Brain microvascular endothelial cell (primary cell): ENCODE results near the gene GAL3ST1.

Experiments
- DNase-seq: peaks from one replicate; pipeline ENCODE4 v3.0.0-alpha.2; 2020
- H3K27ac ChIP-seq: fragments of 250-450 bp; sonication (Bioruptor Pico); 2 replicates; pipeline ENCODE4 v1.5.1; 2020; ENCODE audit warnings: mild to moderate bottlenecking, moderate library complexity
- H3K27me3 ChIP-seq: fragments of 250-450 bp; sonication (Bioruptor Pico); replicated peaks from 2 replicates; pipeline ENCODE4 v1.5.1; 2020; ENCODE audit warnings: mild to moderate bottlenecking
- H3K36me3 ChIP-seq: fragments of 250-450 bp; sonication (Bioruptor Pico); replicated peaks from 2 replicates; pipeline ENCODE4 v1.5.1; 2020; ENCODE audit warnings: mild to moderate bottlenecking
- H3K4me3 ChIP-seq: 2 replicates; pipeline ENCODE4 v1.5.1; 2011; ENCODE audit warnings: low read depth, mild to moderate bottlenecking, control low read depth, low read length, moderate library complexity
- in situ Hi-C: cut with HindIII; loops from 2 replicates; pipeline ENCODE4 v1.10.0; 2017; ENCODE audit warnings: low sequenced_read_pairs, low pct_ligation_motif_present
- TF ChIP-seq, protein P1 (sequence below): IDR thresholded peaks from 2 replicates; pipeline ENCODE4 v1.5.1; 2011; ENCODE audit warnings: low read depth, mild to moderate bottlenecking, moderate library complexity, low read length, control low read depth, inconsistent platforms; ENCODE audit errors: missing control alignments

The GAL3ST1 gene

GRCh38 chr22:30607300-30607930 lies 33.0 kb upstream of the GAL3ST1 start:
- DNase-seq, result no peak
- H3K27me3 ChIP-seq, result no peaks in the 10 kb centered on the region
- no peaks in the 10 kb centered on the region for H3K36me3 ChIP-seq
- in situ Hi-C loops, result no loop called here
- no peak overlapping the region for H3K27ac ChIP-seq
- peak overlapping the region; percentile 68 for H3K4me3 ChIP-seq
- TF ChIP-seq, protein P1, sequence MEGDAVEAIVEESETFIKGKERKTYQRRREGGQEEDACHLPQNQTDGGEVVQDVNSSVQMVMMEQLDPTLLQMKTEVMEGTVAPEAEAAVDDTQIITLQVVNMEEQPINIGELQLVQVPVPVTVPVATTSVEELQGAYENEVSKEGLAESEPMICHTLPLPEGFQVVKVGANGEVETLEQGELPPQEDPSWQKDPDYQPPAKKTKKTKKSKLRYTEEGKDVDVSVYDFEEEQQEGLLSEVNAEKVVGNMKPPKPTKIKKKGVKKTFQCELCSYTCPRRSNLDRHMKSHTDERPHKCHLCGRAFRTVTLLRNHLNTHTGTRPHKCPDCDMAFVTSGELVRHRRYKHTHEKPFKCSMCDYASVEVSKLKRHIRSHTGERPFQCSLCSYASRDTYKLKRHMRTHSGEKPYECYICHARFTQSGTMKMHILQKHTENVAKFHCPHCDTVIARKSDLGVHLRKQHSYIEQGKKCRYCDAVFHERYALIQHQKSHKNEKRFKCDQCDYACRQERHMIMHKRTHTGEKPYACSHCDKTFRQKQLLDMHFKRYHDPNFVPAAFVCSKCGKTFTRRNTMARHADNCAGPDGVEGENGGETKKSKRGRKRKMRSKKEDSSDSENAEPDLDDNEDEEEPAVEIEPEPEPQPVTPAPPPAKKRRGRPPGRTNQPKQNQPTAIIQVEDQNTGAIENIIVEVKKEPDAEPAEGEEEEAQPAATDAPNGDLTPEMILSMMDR, result no peak

DNA sequence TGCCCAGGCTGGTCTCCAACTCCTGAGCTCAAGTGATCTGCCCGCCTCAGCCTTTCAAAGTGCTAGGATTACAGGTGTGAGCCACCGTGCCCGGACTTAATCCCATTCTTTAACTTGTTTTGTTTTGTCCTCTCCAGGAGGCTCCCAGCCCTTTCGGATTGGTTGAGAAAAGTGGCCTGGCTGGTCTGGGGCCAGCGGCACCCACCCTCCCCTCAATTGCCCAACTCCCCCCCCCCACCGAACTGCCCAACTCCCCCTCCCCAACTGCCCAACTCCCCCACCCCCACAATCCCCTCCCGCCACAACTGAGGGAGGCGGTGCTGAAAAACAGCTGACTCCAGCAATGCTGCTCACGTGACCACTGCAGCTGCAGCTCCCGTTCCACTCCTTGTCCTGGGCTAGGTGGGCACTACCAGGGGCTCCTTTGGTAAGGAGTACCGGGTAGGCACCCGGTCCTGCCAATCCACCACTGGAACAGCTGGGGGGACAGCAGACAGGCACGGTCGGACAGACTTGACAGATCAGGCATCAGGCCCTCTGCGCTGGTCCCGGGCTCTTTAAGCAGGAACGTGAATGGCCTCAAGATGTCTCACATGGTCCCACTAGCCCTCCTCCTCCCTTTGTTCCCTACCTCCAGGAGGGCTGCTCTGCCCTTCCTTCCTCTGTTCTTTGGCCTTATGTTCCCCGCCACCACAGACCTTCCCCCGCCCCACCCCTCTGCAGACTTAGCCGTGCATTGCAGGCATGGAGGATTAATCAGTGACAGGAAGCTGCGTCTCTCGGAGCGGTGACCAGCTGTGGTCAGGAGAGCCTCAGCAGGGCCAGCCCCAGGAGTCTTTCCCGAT lies 32.2 kb upstream of the GAL3ST1 start, which contains the start of gene TCN2:
TCN2 (plus strand) TSS at position 720 of the 845 bp plus-strand sequence. CDS start 158 bp downstream, outside the sequence.
- in situ Hi-C loops, result no loop called here
- Histone ChIP-seq H3K4me3 (peak within 1 kb of the TSS; percentile 68), H3K36me3 (no peaks in the 10 kb centered on the region), H3K27me3 (no peaks in the 10 kb centered on the region), H3K27ac (peak within 1 kb of the TSS; percentile 69)
- TF ChIP-seq, protein P1, result no peak
- peak; percentile 68 for DNase-seq

DNA sequence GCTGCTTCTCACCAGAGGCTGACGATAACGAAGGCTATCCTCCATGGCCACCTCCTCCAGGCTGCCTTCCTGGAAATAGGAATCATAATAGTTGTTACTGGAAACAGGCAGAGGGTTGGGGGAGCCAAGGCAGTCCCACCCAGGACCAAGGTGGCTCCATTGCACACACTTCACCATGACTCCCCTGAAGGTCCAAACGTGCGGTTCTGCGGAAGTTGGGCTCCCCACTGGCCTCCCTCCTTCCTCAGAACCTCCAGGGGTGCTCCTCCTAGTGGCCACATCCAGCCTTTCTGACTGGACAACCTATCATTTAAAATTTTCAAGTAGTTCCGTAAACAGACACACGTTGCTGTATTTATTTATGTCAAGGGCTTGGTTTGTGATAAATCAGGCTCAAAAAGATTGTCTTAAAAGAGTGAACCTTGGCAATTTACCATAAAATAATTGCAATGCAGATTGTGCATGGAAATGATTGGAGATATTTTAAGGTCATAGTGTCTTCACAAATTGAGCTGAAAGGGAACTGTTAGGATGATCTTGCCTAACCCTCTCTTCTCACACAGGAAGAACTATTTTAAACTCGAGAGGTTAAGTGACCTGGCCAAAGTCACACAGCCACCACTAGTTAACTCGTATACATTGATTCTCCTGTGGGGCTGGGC lies 31.1 kb upstream of the GAL3ST1 start:
- in situ Hi-C loops, result no loop called here
- H3K4me3 ChIP-seq, result peak overlapping the region; percentile 68
- H3K27ac ChIP-seq, result no peak overlapping the region

DNA sequence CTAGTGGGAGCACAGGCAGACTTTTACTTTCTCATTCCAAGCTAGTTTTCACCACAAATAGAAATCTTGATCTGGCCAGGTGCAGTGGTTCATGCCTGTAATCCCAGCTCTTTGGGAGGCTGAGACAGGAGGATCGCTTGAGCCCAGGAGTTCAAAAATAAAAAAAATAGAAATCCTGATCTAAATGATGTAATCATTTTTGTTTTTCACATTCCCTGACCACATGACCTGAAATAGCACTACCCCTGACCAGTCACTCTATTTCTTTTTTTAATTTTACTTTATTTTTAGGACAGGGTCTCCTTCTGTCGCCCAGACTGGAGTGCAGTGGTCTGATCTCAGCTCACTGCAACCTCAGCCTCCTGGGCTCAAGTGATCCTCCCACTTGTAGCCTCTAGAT lies 30.3 kb upstream of the GAL3ST1 start:
- TF ChIP-seq, protein P1, result no peak
- Histone ChIP-seq H3K36me3 (no peaks in the 10 kb centered on the region), H3K27me3 (no peaks in the 10 kb centered on the region), H3K4me3 (no peak overlapping the region), H3K27ac (no peak overlapping the region)
- DNase-seq, result no peak
- in situ Hi-C loops, result no loop called here

More for the DNA sequence above, 31.1 kb upstream of the GAL3ST1 start:
- peak; percentile 26 for DNase-seq
- TF ChIP-seq, protein P1, result peak; percentile 87
- no peaks in the 10 kb centered on the region for H3K36me3 ChIP-seq
- no peaks in the 10 kb centered on the region for H3K27me3 ChIP-seq

DNA sequence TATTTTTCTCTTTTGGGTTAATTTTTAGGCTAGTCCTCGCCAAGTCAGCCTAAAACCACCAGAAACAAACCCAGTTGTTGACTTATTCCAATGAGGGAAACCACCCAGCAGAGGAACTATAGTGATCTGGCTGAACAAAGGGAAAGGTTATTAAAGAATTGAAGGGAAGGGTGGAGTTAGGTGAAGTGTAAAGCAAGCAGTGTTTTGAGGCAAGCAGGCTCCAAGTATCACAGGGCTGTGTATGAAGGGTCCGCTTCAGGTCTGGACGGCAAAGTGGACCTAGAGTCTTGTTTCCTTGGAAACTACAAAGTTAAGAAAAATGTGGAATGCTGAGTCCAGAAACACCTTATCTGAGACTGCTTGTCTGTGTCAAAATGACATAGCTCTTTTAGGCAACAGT lies 29.3 kb upstream of the GAL3ST1 start:
- no peak for DNase-seq
- H3K36me3 ChIP-seq, result no peaks in the 10 kb centered on the region
- in situ Hi-C loops, result no loop called here
- no peak overlapping the region for H3K27ac ChIP-seq
- TF ChIP-seq, protein P1, result no peak
- H3K4me3 ChIP-seq, result no peak overlapping the region
- H3K27me3 ChIP-seq, result no peaks in the 10 kb centered on the region
